H9 (cell line): Measurements from ENCODE around the gene DDX60. TPM values are rescaled to one million over a fixed set of nuclear protein-coding genes. Genes with fewer than 3 reads are reported as not detected.

Source experiments
- DNase-seq: peaks from one replicate; pipeline ENCODE4 v3.0.0-alpha.2; 2017
- H2AFZ ChIP-seq: one replicate; pipeline ENCODE4 v1.6.1; 2013; ENCODE audit warnings: mild to moderate bottlenecking, low read length, control low read depth, moderate library complexity
- H2AK5ac ChIP-seq: 2 replicates; pipeline ENCODE4 v1.6.1; 2013; ENCODE audit warnings: low read length, control low read depth, mixed read lengths; ENCODE audit not compliant: insufficient read length
- H2BK120ac ChIP-seq: one replicate; pipeline ENCODE4 v1.6.1; 2013; ENCODE audit warnings: low read depth, mild to moderate bottlenecking, low read length, control low read depth, inconsistent platforms; ENCODE audit not compliant: poor library complexity, severe bottlenecking
- H2BK12ac ChIP-seq: 2 replicates; pipeline ENCODE4 v1.6.1; 2013; ENCODE audit warnings: low read length, control low read depth, mixed read lengths, low read depth; ENCODE audit not compliant: insufficient read length
- H2BK15ac ChIP-seq: 2 replicates; pipeline ENCODE4 v1.6.1; 2013; ENCODE audit warnings: low read depth, low read length, control low read depth
- H2BK20ac ChIP-seq: one replicate; pipeline ENCODE4 v1.6.1; 2013; ENCODE audit warnings: low read depth, mild to moderate bottlenecking, low read length, control low read depth, inconsistent platforms; ENCODE audit not compliant: poor library complexity, severe bottlenecking
- H2BK5ac ChIP-seq: 2 replicates; pipeline ENCODE4 v1.6.1; 2013; ENCODE audit warnings: low read length, control low read depth, mixed read lengths; ENCODE audit not compliant: insufficient read length
- H3K14ac ChIP-seq: 2 replicates; pipeline ENCODE4 v1.6.1; 2013; ENCODE audit warnings: low read length, control low read depth; ENCODE audit not compliant: insufficient read depth
- H3K18ac ChIP-seq: 2 replicates; pipeline ENCODE4 v1.6.1; 2013; ENCODE audit warnings: low read depth, mild to moderate bottlenecking, mixed read lengths, low read length, control low read depth; ENCODE audit not compliant: insufficient read length
- H3K23ac ChIP-seq: 2 replicates; pipeline ENCODE4 v1.6.1; 2013; ENCODE audit warnings: low read length, control low read depth, mixed read lengths, low read depth; ENCODE audit not compliant: insufficient read length
- H3K23me2 ChIP-seq: 2 replicates; pipeline ENCODE4 v1.6.1; 2013; ENCODE audit warnings: low read depth, mild to moderate bottlenecking, mixed read lengths, low read length, control low read depth; ENCODE audit not compliant: insufficient read length, poor library complexity, severe bottlenecking
- H3K27ac ChIP-seq: 2 replicates; pipeline ENCODE4 v1.5.1; 2013; ENCODE audit warnings: low read length, control low read depth, mixed read lengths, low read depth; ENCODE audit not compliant: insufficient read length
- H3K27me3 ChIP-seq: 2 replicates; pipeline ENCODE4 v1.6.1; 2013; ENCODE audit warnings: low read length, control low read depth, inconsistent platforms; ENCODE audit not compliant: insufficient read depth
- H3K4ac ChIP-seq: 2 replicates; pipeline ENCODE4 v1.6.1; 2013; ENCODE audit warnings: low read depth, mild to moderate bottlenecking, control low read depth, inconsistent platforms, low read length, moderate library complexity
- H3K4me1 ChIP-seq: 2 replicates; pipeline ENCODE4 v1.6.1; 2013; ENCODE audit warnings: low read length, control low read depth, inconsistent platforms; ENCODE audit not compliant: insufficient read depth
- H3K4me2 ChIP-seq: 2 replicates; pipeline ENCODE4 v1.6.1; 2013; ENCODE audit warnings: low read length, control low read depth, mixed read lengths; ENCODE audit not compliant: insufficient read length, insufficient read depth
- H3K56ac ChIP-seq: 2 replicates; pipeline ENCODE4 v1.6.1; 2013; ENCODE audit warnings: low read depth, mild to moderate bottlenecking, mixed read lengths, low read length, control low read depth; ENCODE audit not compliant: insufficient read length
- H3K79me1 ChIP-seq: 2 replicates; pipeline ENCODE4 v1.6.1; 2013; ENCODE audit warnings: low read depth, mild to moderate bottlenecking, moderate library complexity, low read length, control low read depth, inconsistent platforms; ENCODE audit not compliant: insufficient read depth, poor library complexity, severe bottlenecking
- H3K79me2 ChIP-seq: 2 replicates; pipeline ENCODE4 v1.6.1; 2013; ENCODE audit warnings: low read length, control low read depth, inconsistent platforms; ENCODE audit not compliant: insufficient read depth
- H3K9ac ChIP-seq: 2 replicates; pipeline ENCODE4 v1.6.1; 2013; ENCODE audit warnings: low read length, control low read depth, mixed read lengths; ENCODE audit not compliant: insufficient read length; ENCODE audit errors: extremely low read depth
- H3K9me3 ChIP-seq: one replicate; pipeline ENCODE4 v1.6.1; 2013; ENCODE audit warnings: low read depth, low read length, inconsistent platforms; ENCODE audit not compliant: control insufficient read depth
- H3T11ph ChIP-seq: one replicate; pipeline ENCODE4 v1.6.1; 2013; ENCODE audit warnings: mild to moderate bottlenecking, low read length, control low read depth, inconsistent platforms
- H4K20me1 ChIP-seq: one replicate; pipeline ENCODE4 v1.6.1; 2013; ENCODE audit not compliant: control insufficient read depth, insufficient read length, insufficient read depth
- H4K5ac ChIP-seq: 2 replicates; pipeline ENCODE4 v1.6.1; 2013; ENCODE audit warnings: low read depth, mild to moderate bottlenecking, mixed read lengths, low read length, control low read depth; ENCODE audit not compliant: insufficient read length
- H4K8ac ChIP-seq: replicated peaks from 2 replicates; pipeline ENCODE4 v1.6.1; 2013; ENCODE audit warnings: low read length, control low read depth, mixed read lengths, low read depth; ENCODE audit not compliant: insufficient read length
- H4K91ac ChIP-seq: 2 replicates; pipeline ENCODE4 v1.6.1; 2013; ENCODE audit warnings: low read depth, mild to moderate bottlenecking, moderate library complexity, mixed read lengths, low read length, control low read depth; ENCODE audit not compliant: insufficient read length
- H3K27ac Mint-ChIP-seq, 3 experiments: 2 replicates in 2 of 3; 3 replicates in 1 of 3; pipeline ENCODE4 v1.8.0; 2020 to 2021; ENCODE audit warnings: mixed read lengths in 3 of 3, mild to moderate bottlenecking in 1 of 3, moderate library complexity in 1 of 3
- H3K27me3 Mint-ChIP-seq: 2 replicates; pipeline ENCODE4 v1.8.0; 2021; ENCODE audit warnings: low read depth, mild to moderate bottlenecking, moderate library complexity, mixed read lengths
- H3K36me3 Mint-ChIP-seq, 3 experiments: 2 replicates in 2 of 3; 3 replicates in 1 of 3; pipeline ENCODE4 v1.8.0; 2020 to 2021; ENCODE audit warnings: low read depth in 3 of 3, mixed read lengths in 3 of 3; ENCODE audit not compliant: insufficient read depth in 1 of 3
- H3K4me1 Mint-ChIP-seq, 2 experiments: 2 replicates each; pipeline ENCODE4 v1.8.0; 2020; ENCODE audit warnings: mixed read lengths in 2 of 2
- H3K4me3 Mint-ChIP-seq, 2 experiments: 2 replicates in 1 of 2; 3 replicates in 1 of 2; pipeline ENCODE4 v1.8.0; 2020 to 2021; ENCODE audit warnings: mild to moderate bottlenecking in 2 of 2, mixed read lengths in 2 of 2, moderate library complexity in 1 of 2
- H3K9me3 Mint-ChIP-seq, 2 experiments: 2 replicates in 1 of 2; 3 replicates in 1 of 2; pipeline ENCODE4 v1.8.0; 2020; ENCODE audit warnings: mild to moderate bottlenecking in 2 of 2, mixed read lengths in 2 of 2, moderate library complexity in 1 of 2
- WGBS: extraction: QIAGEN DNeasy Blood & Tissue Kit; methylation state at CpG from one replicate; pipeline ENCODE4 v1.1.7; 2013; ENCODE audit warnings: missing lambda C conversion rate, low lambda C conversion rate, mixed read lengths; ENCODE audit not compliant: insufficient read length; ENCODE audit errors: extremely low coverage; 5-methylcytosine and 5-hydroxymethylcytosine counted together
- total RNA-seq: library from RNA; stranded (reverse); gene quantifications from 2 replicates; pipeline ENCODE4 v1.2.1, GENCODE V29; 2021
- TF ChIP-seq, protein P1 (sequence below): fragments of 200-600 bp; sonication (generic); conservative IDR thresholded peaks from 3 replicates; pipeline ENCODE4 v1.8.0; 2021; ENCODE audit warnings: antibody characterized with exemption, mild to moderate bottlenecking

The DDX60 gene
- total RNA-seq, 1 experiment from 2014 or later = 3.9 TPM

DNA sequence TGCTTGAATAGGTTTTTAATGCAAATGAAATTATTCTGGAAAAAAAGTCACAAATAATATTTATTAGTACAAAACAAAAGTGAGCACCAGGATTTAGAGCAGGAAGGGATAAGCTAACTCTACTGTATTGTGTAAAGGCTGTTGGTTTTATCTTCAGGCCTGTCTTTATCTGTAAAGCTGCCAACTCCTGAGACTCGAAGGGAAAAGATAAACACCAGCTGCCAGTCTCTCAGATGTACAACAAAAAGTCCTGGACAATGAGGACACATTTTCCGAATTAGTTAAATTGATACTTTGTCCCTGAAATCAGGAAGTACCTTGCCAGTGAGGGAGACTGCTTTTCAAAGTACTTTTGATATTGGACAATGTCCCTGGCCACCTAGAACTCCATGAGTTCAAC is 8.8 kb downstream of the DDX60 start:
- Mint-ChIP-seq H3K4me3 (no peak overlapping the region), H3K36me3 (no peaks in the 10 kb centered on the region), H3K27me3 (no peaks in the 10 kb centered on the region), H3K9me3 (no peaks in the 10 kb centered on the region), H3K4me1 (peaks cover 4 to 5% of the 10 kb centered on the region in 2 experiments), H3K27ac (no peak overlapping the region; a peak in 1 of 7 replicates)
- no peak overlapping the region for H2AK5ac ChIP-seq
- no peak for DNase-seq
- no peak overlapping the region for H3K56ac ChIP-seq
- H2BK120ac ChIP-seq = no peak overlapping the region
- no peak overlapping the region for H4K8ac ChIP-seq
- no peak overlapping the region for H2BK20ac ChIP-seq
- H2BK5ac ChIP-seq = no peak overlapping the region
- H2BK12ac ChIP-seq = no peak overlapping the region
- H3K4me2 ChIP-seq = no peak overlapping the region
- no peak overlapping the region for H3K9ac ChIP-seq
- WGBS = no CpG with 5 or more reads among the region's 2 CpGs
- no peak overlapping the region for H3K18ac ChIP-seq
- no peaks in the 10 kb centered on the region for H3K79me1 ChIP-seq
- H3K4me1 ChIP-seq = no peaks in the 10 kb centered on the region
- H3K27ac ChIP-seq = no peak overlapping the region
- no peak overlapping the region for H3K4ac ChIP-seq
- H2AFZ ChIP-seq = no peak overlapping the region
- H4K20me1 ChIP-seq = no peaks in the 10 kb centered on the region
- no peaks in the 10 kb centered on the region for H3K9me3 ChIP-seq
- TF ChIP-seq, protein P1, sequence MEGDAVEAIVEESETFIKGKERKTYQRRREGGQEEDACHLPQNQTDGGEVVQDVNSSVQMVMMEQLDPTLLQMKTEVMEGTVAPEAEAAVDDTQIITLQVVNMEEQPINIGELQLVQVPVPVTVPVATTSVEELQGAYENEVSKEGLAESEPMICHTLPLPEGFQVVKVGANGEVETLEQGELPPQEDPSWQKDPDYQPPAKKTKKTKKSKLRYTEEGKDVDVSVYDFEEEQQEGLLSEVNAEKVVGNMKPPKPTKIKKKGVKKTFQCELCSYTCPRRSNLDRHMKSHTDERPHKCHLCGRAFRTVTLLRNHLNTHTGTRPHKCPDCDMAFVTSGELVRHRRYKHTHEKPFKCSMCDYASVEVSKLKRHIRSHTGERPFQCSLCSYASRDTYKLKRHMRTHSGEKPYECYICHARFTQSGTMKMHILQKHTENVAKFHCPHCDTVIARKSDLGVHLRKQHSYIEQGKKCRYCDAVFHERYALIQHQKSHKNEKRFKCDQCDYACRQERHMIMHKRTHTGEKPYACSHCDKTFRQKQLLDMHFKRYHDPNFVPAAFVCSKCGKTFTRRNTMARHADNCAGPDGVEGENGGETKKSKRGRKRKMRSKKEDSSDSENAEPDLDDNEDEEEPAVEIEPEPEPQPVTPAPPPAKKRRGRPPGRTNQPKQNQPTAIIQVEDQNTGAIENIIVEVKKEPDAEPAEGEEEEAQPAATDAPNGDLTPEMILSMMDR = no peak
- H3T11ph ChIP-seq = no peak overlapping the region
- no peak overlapping the region for H4K91ac ChIP-seq
- no peak overlapping the region for H3K14ac ChIP-seq
- H3K23me2 ChIP-seq = no peaks in the 10 kb centered on the region
- H4K5ac ChIP-seq = no peak overlapping the region
- H2BK15ac ChIP-seq = no peak overlapping the region
- H3K79me2 ChIP-seq = no peaks in the 10 kb centered on the region
- no peak overlapping the region for H3K23ac ChIP-seq
- no peaks in the 10 kb centered on the region for H3K27me3 ChIP-seq
